ENCODE results near the gene PHB1. TPM values are rescaled to one million over a fixed set of nuclear protein-coding genes. Genes with fewer than 3 reads are reported as not detected.

The PHB1 gene
- total and polyA plus RNA-seq, 2 of the 8 experiments (the other 6 are each of a cell fraction or from before 2014, with no cell fraction given), result 386 to 597 TPM

- Histone ChIP-seq H4K8ac (ENCODE audit: extremely low read depth, insufficient read depth, low read length) (no peak overlapping the region), H4K5ac (ENCODE audit: insufficient read length, low read depth, low read length) (no peak overlapping the region), H3K18ac (ENCODE audit: extremely low read depth, low read length) (no peak overlapping the region), H3K14ac (ENCODE audit: insufficient read length) (no peak overlapping the region), H4K91ac (replicated peaks; ENCODE audit: insufficient read length, low read length) (no peak overlapping the region), H3K56ac (replicated peaks; ENCODE audit: insufficient read length, low read depth, low read length) (no peak overlapping the region), H3K4me3 (ENCODE audit: extremely low read depth in 1 of 4, insufficient read depth in 2 of 4, low read depth in 3 of 4, low read length in 4 of 4) (no peak overlapping the region), H2BK5ac (ENCODE audit: low read depth, low read length) (no peak overlapping the region), H2BK12ac (ENCODE audit: low read depth, low read length) (no peak overlapping the region), H3K4me2 (ENCODE audit: insufficient read depth in 1 of 2, low read depth in 2 of 2, low read length in 2 of 2) (no peak overlapping the region), H2BK15ac (ENCODE audit: low read length) (no peak overlapping the region), H3K9ac (replicated peaks in 1 of 4; ENCODE audit: extremely low read depth in 1 of 4, low read depth in 3 of 4, low read length in 3 of 4) (no peak overlapping the region), H2AK5ac (ENCODE audit: low read depth, low read length) (no peak overlapping the region), H2AFZ (ENCODE audit: low read length) (no peak overlapping the region), H2BK120ac (replicated peaks; ENCODE audit: low read depth, low read length) (no peak overlapping the region), H4K20me1 (replicated peaks in 1 of 2; ENCODE audit: control insufficient read depth in 1 of 2, insufficient read depth in 2 of 2, low read length in 2 of 2) (no peaks in the 10 kb centered on the region), H3K27ac (ENCODE audit: low read depth, low read length) (no peak overlapping the region), H3K23me2 (ENCODE audit: low read depth, low read length) (no peaks in the 10 kb centered on the region), H3K27me3 (replicated peaks in 1 of 4; ENCODE audit: control insufficient read depth in 3 of 4, extremely low read depth in 1 of 4, insufficient read depth in 3 of 4, low read length in 3 of 4) (no peaks in the 10 kb centered on the region), H3K4me1 (replicated peaks in 1 of 4; ENCODE audit: control insufficient read depth in 3 of 4, insufficient read depth in 4 of 4, low read length in 3 of 4) (peaks cover 4 to 8% (median 6%) of the 10 kb centered on the region in 4 experiments; a peak in 4 of 7 replicates), H3K23ac (ENCODE audit: insufficient read length) (no peak overlapping the region), H3K36me3 (ENCODE audit: control insufficient read depth in 2 of 4, insufficient read depth in 4 of 4, low read length in 3 of 4) (no peaks in the 10 kb centered on the region), H3K79me1 (ENCODE audit: low read depth, low read length) (no peaks in the 10 kb centered on the region), H2BK20ac (ENCODE audit: low read length) (no peak overlapping the region), H3K9me3 (ENCODE audit: insufficient read depth in 2 of 2, low read depth in 1 of 2, low read length in 1 of 2) (no peaks in the 10 kb centered on the region), H3K4ac (replicated peaks; ENCODE audit: insufficient read length, low read depth, low read length) (no peak overlapping the region), H3K79me2 (ENCODE audit: control insufficient read depth in 1 of 2, insufficient read depth in 2 of 2, low read length in 2 of 2) (no peaks in the 10 kb centered on the region)
- DNase-seq (ENCODE audit: low read depth in 1 of 2, low spot score in 2 of 2), result no peak
- WGBS, 2 experiments (ENCODE audit: extremely low coverage in 1 of 2, insufficient coverage in 1 of 2, insufficient read length in 1 of 2, insufficient replicate concordance in 2 of 2, low coverage in 1 of 2, low lambda C conversion rate in 2 of 2, missing lambda C conversion rate in 1 of 2), result 93% methylated on average over 5 of the region's 5 CpGs; no CpG with 5 or more reads in 1 of the 2 experiments
- ChIA-PET POLR2A (ENCODE audit: partially characterized antibody) (no interaction called here), CTCF (ENCODE audit: partially characterized antibody) (interaction anchor here (0.8 to 7.5 kb wide), 5 partner anchors 10 to 61 kb away, joined by 3 to 65 read pairs (median 4); no protein-coding TSS in a partner anchor)
- FAIRE-seq, result no peak
- TF ChIP-seq BRCA1 (IDR thresholded peaks at IDR 0.05; ENCODE audit: low read depth, low read length), result no peak
- no peak for TF ChIP-seq NANOG (IDR thresholded peaks at IDR 0.05; ENCODE audit: insufficient read depth, low read depth, low read length, poor library complexity, severe bottlenecking)
- TF ChIP-seq MAX (IDR thresholded peaks at IDR 0.05), result no peak
- TF ChIP-seq CTCF (IDR thresholded peaks at IDR 0.05; ENCODE audit: control extremely low read depth in 1 of 3, insufficient read depth in 1 of 3, low read depth in 1 of 3, low read length in 3 of 3), result no peak
- no peak for TF ChIP-seq CREB1 (IDR thresholded peaks at IDR 0.05)
- TF ChIP-seq TBP (IDR thresholded peaks at IDR 0.05; ENCODE audit: low read depth, low read length), result no peak
- TF ChIP-seq ASH2L (IDR thresholded peaks at IDR 0.05; ENCODE audit: low read length), result no peak
Observed at GRCh38 chr17:49378311-49378710, 36.4 kb downstream of the PHB1 start.
